Nephron (organoid): ENCODE results near the gene ASB10.

Source experiments
- H3K27ac Mint-ChIP-seq, 3 experiments: 2 replicates each; pipeline ENCODE4 v1.8.0; 2020; ENCODE audit warnings: mixed read lengths in 3 of 3, mild to moderate bottlenecking in 2 of 3, moderate library complexity in 1 of 3
- H3K27me3 Mint-ChIP-seq: 2 replicates; pipeline ENCODE4 v1.8.0; 2021; ENCODE audit warnings: low read depth, mild to moderate bottlenecking, moderate library complexity, mixed read lengths
- H3K36me3 Mint-ChIP-seq: 2 replicates; pipeline ENCODE4 v1.8.0; 2020; ENCODE audit warnings: low read depth, mixed read lengths
- H3K4me1 Mint-ChIP-seq: 2 replicates; pipeline ENCODE4 v1.8.0; 2020; ENCODE audit warnings: mixed read lengths
- H3K4me3 Mint-ChIP-seq, 3 experiments: 2 replicates each; pipeline ENCODE4 v1.8.0; 2020; ENCODE audit warnings: mild to moderate bottlenecking in 3 of 3, mixed read lengths in 3 of 3, moderate library complexity in 2 of 3
- H3K9me3 Mint-ChIP-seq: 2 replicates; pipeline ENCODE4 v1.8.0; 2020; ENCODE audit warnings: mixed read lengths
- TF ChIP-seq, protein P1 (sequence below), 3 experiments: fragments of 200-600 bp; sonication (generic); IDR thresholded peaks; one replicate each; pipeline ENCODE4 v1.5.0; 2021; ENCODE audit warnings: antibody characterized with exemption in 3 of 3; ENCODE audit not compliant: unreplicated experiment in 3 of 3

Gene ASB10

DNA sequence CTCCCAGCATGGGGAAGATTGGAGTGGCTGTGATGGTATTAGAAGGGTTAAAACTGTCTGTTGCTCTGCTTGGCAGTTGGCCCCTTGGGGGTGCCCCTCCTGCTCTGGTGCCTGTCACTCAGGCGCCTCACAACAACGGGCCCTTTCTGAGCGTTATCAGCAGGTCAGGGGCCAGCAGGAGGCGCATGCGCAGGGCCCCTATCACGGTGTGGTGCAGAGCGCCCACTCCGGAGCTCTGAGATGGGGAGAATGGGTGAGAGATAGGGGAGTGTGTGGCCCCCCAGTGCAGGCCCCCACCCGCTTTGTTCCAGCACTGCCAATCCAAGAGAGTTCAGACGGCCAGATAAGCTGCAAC is 44.4 kb downstream of the ASB10 start:
- no peaks in the 10 kb centered on the region for H3K27me3 Mint-ChIP-seq
- TF ChIP-seq, protein P1, sequence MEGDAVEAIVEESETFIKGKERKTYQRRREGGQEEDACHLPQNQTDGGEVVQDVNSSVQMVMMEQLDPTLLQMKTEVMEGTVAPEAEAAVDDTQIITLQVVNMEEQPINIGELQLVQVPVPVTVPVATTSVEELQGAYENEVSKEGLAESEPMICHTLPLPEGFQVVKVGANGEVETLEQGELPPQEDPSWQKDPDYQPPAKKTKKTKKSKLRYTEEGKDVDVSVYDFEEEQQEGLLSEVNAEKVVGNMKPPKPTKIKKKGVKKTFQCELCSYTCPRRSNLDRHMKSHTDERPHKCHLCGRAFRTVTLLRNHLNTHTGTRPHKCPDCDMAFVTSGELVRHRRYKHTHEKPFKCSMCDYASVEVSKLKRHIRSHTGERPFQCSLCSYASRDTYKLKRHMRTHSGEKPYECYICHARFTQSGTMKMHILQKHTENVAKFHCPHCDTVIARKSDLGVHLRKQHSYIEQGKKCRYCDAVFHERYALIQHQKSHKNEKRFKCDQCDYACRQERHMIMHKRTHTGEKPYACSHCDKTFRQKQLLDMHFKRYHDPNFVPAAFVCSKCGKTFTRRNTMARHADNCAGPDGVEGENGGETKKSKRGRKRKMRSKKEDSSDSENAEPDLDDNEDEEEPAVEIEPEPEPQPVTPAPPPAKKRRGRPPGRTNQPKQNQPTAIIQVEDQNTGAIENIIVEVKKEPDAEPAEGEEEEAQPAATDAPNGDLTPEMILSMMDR (IDR thresholded peaks at IDR 0.05; ENCODE audit: unreplicated experiment in 3 of 3) = no peak
- peaks cover 40% of the 10 kb centered on the region for H3K36me3 Mint-ChIP-seq
- H3K27ac Mint-ChIP-seq = no peak overlapping the region
- no peaks in the 10 kb centered on the region for H3K9me3 Mint-ChIP-seq
- H3K4me3 Mint-ChIP-seq = no peak overlapping the region
- H3K4me1 Mint-ChIP-seq = peaks cover 22% of the 10 kb centered on the region

DNA sequence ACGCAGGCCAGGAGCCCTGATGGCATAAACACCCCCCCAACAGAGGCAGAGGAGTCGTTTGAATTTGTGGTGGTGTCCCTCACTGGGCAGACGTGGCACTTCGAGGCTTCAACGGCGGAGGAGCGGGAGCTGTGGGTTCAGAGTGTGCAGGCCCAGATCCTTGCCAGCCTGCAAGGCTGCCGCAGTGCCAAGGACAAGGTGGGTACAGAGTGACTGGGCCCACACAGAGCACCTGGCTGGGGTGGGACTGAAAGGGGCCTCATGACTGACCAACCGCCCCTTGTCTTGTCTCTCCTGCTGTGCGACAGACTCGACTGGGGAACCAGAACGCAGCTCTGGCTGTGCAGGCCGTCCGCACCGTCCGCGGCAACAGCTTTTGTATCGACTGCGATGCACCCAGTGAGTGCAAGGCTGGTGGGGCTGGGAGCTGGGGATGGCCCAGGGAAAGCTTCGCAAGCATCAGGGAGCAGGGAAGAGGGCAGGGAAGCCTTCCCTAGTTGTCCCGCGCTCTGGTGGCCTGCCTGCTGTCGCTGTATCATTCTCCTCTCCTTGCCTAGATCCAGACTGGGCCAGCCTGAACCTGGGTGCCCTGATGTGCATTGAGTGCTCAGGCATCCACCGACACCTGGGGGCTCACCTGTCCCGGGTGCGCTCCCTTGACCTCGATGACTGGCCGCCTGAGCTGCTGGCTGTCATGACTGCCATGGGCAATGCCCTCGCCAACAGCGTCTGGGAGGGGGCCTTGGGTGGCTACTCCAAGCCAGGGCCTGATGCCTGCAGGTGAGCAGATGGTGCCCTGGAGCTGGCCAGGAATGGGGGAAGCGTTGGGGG is 45.0 kb downstream of the ASB10 start:
- H3K4me1 Mint-ChIP-seq = peaks cover 22% of the 10 kb centered on the region
- no peak overlapping the region for H3K4me3 Mint-ChIP-seq
- no peak overlapping the region for H3K27ac Mint-ChIP-seq
- no peaks in the 10 kb centered on the region for H3K27me3 Mint-ChIP-seq
- no peaks in the 10 kb centered on the region for H3K9me3 Mint-ChIP-seq
- TF ChIP-seq, protein P1 (IDR thresholded peaks at IDR 0.05; ENCODE audit: unreplicated experiment in 3 of 3) = no peak
- peaks cover 40% of the 10 kb centered on the region for H3K36me3 Mint-ChIP-seq

- Mint-ChIP-seq H3K4me1 (peaks cover 25% of the 10 kb centered on the region), H3K27me3 (no peaks in the 10 kb centered on the region), H3K27ac (no peak overlapping the region), H3K9me3 (no peaks in the 10 kb centered on the region), H3K4me3 (no peak overlapping the region), H3K36me3 (peaks cover 44% of the 10 kb centered on the region)
- TF ChIP-seq, protein P1 (IDR thresholded peaks at IDR 0.05; ENCODE audit: unreplicated experiment in 3 of 3) = no peak
Observed at GRCh38 chr7:151141311-151141854, 45.7 kb downstream of the ASB10 start.

- TF ChIP-seq, protein P1 (IDR thresholded peaks at IDR 0.05; ENCODE audit: unreplicated experiment in 3 of 3) = no peak
- Mint-ChIP-seq H3K4me3 (no peak overlapping the region), H3K9me3 (no peaks in the 10 kb centered on the region), H3K36me3 (peaks cover 46% of the 10 kb centered on the region), H3K27me3 (no peaks in the 10 kb centered on the region), H3K4me1 (peaks cover 27% of the 10 kb centered on the region), H3K27ac (no peak overlapping the region)
Observed at GRCh38 chr7:151140826-151141225, 46.2 kb downstream of the ASB10 start.

GRCh38 chr7:151139791-151140190 is 47.3 kb downstream of the ASB10 start:
- H3K27ac Mint-ChIP-seq = no peak overlapping the region
- no peaks in the 10 kb centered on the region for H3K9me3 Mint-ChIP-seq
- H3K27me3 Mint-ChIP-seq = no peaks in the 10 kb centered on the region
- peaks cover 27% of the 10 kb centered on the region for H3K4me1 Mint-ChIP-seq
- TF ChIP-seq, protein P1 (IDR thresholded peaks at IDR 0.05; ENCODE audit: unreplicated experiment in 3 of 3) = no peak
- peaks cover 51% of the 10 kb centered on the region for H3K36me3 Mint-ChIP-seq
- no peak overlapping the region for H3K4me3 Mint-ChIP-seq
